K562 (cell line): ENCODE results near the gene ZBTB44. TPM values are rescaled to one million over a fixed set of nuclear protein-coding genes. Genes with fewer than 3 reads are reported as not detected.

Experiments
- E2F3 ChIP-seq: fragments of 250-450 bp; sonication (Bioruptor Pico); IDR thresholded peaks from 2 replicates; pipeline ENCODE4 v1.4.0; 2020; ENCODE audit warnings: mild to moderate bottlenecking
- MAZ ChIP-seq, 2 experiments: fragments of 450-650 bp in 1 of 2; sonication (generic) in 1 of 2; formaldehyde crosslinking; IDR thresholded peaks in 1 of 2; conservative IDR thresholded peaks in 1 of 2; 2 replicates each; pipeline versions ENCODE4 v1.4.0 to v1.5.0; 2020; ENCODE audit warnings: mild to moderate bottlenecking in 1 of 2, missing genetic modification reagents in 1 of 2
- MEF2D ChIP-seq: conservative IDR thresholded peaks from 2 replicates; pipeline ENCODE4 v1.6.1; 2016; ENCODE audit warnings: low read depth, missing genetic modification characterization, missing compliant biosample characterization
- MTA1 ChIP-seq: fragments of 450-650 bp; IDR thresholded peaks from 2 replicates; pipeline ENCODE4 v1.6.1; 2017; ENCODE audit warnings: borderline replicate concordance
- STAG1 ChIP-seq: sonication (generic); formaldehyde crosslinking; IDR thresholded peaks from 2 replicates; pipeline ENCODE4 v1.5.0; 2020; ENCODE audit warnings: missing genetic modification reagents, borderline replicate concordance
- ZNF146 ChIP-seq: IDR thresholded peaks from one replicate; pipeline ENCODE4 v1.6.1; 2018; ENCODE audit warnings: missing compliant biosample characterization; ENCODE audit not compliant: unreplicated experiment
- polyA plus RNA-seq, 8 experiments: library from polyadenylated mRNA; depleted of rRNA in 4 of 8; stranded (reverse) in 5 of 8; unstranded in 3 of 8; fragments of >200 nt; fragmentation: Nextera tagmentation in 2 of 8; fragmentation: Illumina TruSeq in 1 of 8; extraction: Ambion mirVana in 2 of 8; extraction: Trizol in 1 of 8; gene quantifications; 2 replicates each; pipeline versions ENCODE4 v1.2.1 to v1.2.3, GENCODE V29; 2011 to 2014; ENCODE audit warnings: inconsistent platforms in 1 of 8, missing spikeins in 1 of 8
- total RNA-seq, 7 experiments: library from RNA; depleted of rRNA in 6 of 7; stranded (reverse); fragments of >200 nt in 6 of 7; fragmentation: Illumina TruSeq in 2 of 7; extraction: Trizol in 2 of 7; gene quantifications; 2 replicates each; pipeline versions ENCODE4 v1.2.1 to v1.2.3, GENCODE V29; 2011 to 2021; ENCODE audit warnings: low replicate concordance in 1 of 7
- TF ChIP-seq, protein P1 (sequence below): IDR thresholded peaks from 3 replicates; pipeline ENCODE4 v1.6.1; 2011; ENCODE audit warnings: borderline replicate concordance, mild to moderate bottlenecking; ENCODE audit not compliant: insufficient read length, insufficient read depth
- TF ChIP-seq, protein P2 (sequence below): sonication (generic); formaldehyde crosslinking; IDR thresholded peaks from 2 replicates; pipeline ENCODE4 v1.8.0; 2023; ENCODE audit warnings: missing genetic modification reagents, mild to moderate bottlenecking, borderline replicate concordance
- TF ChIP-seq, protein P3 (sequence below): fragments of 450-650 bp; formaldehyde crosslinking; IDR thresholded peaks from 2 replicates; pipeline ENCODE4 v1.4.0; 2020; ENCODE audit warnings: mild to moderate bottlenecking, moderate library complexity
- TF ChIP-seq, protein P4 (sequence below): fragments of 250-450 bp; sonication (Bioruptor Pico); IDR thresholded peaks from 2 replicates; pipeline ENCODE4 v1.4.0; 2020; ENCODE audit warnings: mild to moderate bottlenecking, moderate library complexity

ZBTB44 gene
- total and polyA plus RNA-seq, 9 of the 15 experiments (the other 6 are each of a cell fraction or from before 2014, with no cell fraction given), result 4.7 to 27.1 (median 17.3) TPM

DNA sequence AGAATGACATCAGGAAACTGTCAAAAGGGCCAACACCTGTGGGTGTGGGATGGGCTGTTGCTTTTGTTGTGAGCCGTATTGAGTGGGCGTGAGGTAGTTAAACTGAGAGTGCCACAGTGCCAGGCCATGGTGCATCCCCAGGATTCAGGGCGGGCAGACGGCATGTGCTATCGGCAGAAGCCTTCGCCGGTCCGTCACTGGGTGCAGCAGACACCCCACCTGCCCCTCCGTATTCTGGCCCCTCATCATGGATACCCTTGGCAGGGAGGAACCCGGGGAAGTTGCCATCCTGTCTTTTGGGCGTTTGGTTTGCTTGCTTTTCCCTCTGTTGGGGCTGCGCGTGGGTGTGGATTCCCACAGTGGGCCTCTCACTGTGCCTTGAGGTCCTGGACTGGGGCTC lies 127.6 kb downstream of the ZBTB44 start (continued):
- TF ChIP-seq, protein P1, sequence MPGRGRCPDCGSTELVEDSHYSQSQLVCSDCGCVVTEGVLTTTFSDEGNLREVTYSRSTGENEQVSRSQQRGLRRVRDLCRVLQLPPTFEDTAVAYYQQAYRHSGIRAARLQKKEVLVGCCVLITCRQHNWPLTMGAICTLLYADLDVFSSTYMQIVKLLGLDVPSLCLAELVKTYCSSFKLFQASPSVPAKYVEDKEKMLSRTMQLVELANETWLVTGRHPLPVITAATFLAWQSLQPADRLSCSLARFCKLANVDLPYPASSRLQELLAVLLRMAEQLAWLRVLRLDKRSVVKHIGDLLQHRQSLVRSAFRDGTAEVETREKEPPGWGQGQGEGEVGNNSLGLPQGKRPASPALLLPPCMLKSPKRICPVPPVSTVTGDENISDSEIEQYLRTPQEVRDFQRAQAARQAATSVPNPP, result no peak
- no peak for TF ChIP-seq MAZ (CRISPR knock-in tag; conservative IDR thresholded peaks at IDR 0.05 in 1 of 2, IDR thresholded peaks at IDR 0.05 in 1 of 2)
- no peak for TF ChIP-seq E2F3 (CRISPR knock-in tag)
- TF ChIP-seq, protein P2, sequence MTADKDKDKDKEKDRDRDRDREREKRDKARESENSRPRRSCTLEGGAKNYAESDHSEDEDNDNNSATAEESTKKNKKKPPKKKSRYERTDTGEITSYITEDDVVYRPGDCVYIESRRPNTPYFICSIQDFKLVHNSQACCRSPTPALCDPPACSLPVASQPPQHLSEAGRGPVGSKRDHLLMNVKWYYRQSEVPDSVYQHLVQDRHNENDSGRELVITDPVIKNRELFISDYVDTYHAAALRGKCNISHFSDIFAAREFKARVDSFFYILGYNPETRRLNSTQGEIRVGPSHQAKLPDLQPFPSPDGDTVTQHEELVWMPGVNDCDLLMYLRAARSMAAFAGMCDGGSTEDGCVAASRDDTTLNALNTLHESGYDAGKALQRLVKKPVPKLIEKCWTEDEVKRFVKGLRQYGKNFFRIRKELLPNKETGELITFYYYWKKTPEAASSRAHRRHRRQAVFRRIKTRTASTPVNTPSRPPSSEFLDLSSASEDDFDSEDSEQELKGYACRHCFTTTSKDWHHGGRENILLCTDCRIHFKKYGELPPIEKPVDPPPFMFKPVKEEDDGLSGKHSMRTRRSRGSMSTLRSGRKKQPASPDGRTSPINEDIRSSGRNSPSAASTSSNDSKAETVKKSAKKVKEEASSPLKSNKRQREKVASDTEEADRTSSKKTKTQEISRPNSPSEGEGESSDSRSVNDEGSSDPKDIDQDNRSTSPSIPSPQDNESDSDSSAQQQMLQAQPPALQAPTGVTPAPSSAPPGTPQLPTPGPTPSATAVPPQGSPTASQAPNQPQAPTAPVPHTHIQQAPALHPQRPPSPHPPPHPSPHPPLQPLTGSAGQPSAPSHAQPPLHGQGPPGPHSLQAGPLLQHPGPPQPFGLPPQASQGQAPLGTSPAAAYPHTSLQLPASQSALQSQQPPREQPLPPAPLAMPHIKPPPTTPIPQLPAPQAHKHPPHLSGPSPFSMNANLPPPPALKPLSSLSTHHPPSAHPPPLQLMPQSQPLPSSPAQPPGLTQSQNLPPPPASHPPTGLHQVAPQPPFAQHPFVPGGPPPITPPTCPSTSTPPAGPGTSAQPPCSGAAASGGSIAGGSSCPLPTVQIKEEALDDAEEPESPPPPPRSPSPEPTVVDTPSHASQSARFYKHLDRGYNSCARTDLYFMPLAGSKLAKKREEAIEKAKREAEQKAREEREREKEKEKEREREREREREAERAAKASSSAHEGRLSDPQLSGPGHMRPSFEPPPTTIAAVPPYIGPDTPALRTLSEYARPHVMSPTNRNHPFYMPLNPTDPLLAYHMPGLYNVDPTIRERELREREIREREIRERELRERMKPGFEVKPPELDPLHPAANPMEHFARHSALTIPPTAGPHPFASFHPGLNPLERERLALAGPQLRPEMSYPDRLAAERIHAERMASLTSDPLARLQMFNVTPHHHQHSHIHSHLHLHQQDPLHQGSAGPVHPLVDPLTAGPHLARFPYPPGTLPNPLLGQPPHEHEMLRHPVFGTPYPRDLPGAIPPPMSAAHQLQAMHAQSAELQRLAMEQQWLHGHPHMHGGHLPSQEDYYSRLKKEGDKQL (CRISPR knock-in tag), result no peak
- TF ChIP-seq, protein P3, sequence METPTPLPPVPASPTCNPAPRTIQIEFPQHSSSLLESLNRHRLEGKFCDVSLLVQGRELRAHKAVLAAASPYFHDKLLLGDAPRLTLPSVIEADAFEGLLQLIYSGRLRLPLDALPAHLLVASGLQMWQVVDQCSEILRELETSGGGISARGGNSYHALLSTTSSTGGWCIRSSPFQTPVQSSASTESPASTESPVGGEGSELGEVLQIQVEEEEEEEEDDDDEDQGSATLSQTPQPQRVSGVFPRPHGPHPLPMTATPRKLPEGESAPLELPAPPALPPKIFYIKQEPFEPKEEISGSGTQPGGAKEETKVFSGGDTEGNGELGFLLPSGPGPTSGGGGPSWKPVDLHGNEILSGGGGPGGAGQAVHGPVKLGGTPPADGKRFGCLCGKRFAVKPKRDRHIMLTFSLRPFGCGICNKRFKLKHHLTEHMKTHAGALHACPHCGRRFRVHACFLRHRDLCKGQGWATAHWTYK (CRISPR knock-in tag), result no peak
- no peak for TF ChIP-seq ZNF146 (CRISPR knock-in tag)
- TF ChIP-seq, protein P4, sequence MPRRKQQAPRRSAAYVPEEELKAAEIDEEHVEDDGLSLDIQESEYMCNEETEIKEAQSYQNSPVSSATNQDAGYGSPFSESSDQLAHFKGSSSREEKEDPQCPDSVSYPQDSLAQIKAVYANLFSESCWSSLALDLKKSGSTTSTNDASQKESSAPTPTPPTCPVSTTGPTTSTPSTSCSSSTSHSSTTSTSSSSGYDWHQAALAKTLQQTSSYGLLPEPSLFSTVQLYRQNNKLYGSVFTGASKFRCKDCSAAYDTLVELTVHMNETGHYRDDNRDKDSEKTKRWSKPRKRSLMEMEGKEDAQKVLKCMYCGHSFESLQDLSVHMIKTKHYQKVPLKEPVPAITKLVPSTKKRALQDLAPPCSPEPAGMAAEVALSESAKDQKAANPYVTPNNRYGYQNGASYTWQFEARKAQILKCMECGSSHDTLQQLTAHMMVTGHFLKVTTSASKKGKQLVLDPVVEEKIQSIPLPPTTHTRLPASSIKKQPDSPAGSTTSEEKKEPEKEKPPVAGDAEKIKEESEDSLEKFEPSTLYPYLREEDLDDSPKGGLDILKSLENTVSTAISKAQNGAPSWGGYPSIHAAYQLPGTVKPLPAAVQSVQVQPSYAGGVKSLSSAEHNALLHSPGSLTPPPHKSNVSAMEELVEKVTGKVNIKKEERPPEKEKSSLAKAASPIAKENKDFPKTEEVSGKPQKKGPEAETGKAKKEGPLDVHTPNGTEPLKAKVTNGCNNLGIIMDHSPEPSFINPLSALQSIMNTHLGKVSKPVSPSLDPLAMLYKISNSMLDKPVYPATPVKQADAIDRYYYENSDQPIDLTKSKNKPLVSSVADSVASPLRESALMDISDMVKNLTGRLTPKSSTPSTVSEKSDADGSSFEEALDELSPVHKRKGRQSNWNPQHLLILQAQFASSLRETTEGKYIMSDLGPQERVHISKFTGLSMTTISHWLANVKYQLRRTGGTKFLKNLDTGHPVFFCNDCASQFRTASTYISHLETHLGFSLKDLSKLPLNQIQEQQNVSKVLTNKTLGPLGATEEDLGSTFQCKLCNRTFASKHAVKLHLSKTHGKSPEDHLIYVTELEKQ, result no peak
- no peak for TF ChIP-seq MTA1
- TF ChIP-seq MEF2D (tag), result no peak
- TF ChIP-seq STAG1 (CRISPR knock-in tag), result no peak
